Measurements from ENCODE around the gene ELFN1.

ELFN1 gene

DNA sequence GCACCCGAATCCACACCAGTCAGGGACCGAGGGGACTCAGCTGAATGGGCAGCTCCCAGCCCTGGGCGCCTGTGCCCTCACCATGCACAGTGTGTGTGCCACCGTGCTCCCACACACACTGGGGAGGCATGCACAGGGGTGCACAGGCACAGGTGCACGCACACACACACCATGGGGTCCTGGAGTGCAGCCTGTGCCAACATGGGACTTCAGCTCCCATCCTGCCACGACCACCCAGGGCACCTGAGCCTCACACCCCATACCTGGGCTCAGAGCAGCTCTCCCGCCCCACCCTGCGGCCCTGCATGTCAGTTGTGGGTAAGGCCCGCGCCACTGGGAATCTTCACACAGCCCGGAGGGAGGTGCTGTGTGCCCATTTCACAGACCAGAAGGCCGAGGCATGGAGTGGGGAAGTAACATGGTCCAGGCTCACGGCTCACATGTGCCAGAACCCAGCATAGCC is 8.0 kb downstream of the ELFN1 start:
- H3K4me1 Mint-ChIP-seq, result peaks cover 32% of the 10 kb centered on the region
- H3K9me3 Mint-ChIP-seq, result peaks cover 20% of the 10 kb centered on the region
- TF ChIP-seq, protein P1, sequence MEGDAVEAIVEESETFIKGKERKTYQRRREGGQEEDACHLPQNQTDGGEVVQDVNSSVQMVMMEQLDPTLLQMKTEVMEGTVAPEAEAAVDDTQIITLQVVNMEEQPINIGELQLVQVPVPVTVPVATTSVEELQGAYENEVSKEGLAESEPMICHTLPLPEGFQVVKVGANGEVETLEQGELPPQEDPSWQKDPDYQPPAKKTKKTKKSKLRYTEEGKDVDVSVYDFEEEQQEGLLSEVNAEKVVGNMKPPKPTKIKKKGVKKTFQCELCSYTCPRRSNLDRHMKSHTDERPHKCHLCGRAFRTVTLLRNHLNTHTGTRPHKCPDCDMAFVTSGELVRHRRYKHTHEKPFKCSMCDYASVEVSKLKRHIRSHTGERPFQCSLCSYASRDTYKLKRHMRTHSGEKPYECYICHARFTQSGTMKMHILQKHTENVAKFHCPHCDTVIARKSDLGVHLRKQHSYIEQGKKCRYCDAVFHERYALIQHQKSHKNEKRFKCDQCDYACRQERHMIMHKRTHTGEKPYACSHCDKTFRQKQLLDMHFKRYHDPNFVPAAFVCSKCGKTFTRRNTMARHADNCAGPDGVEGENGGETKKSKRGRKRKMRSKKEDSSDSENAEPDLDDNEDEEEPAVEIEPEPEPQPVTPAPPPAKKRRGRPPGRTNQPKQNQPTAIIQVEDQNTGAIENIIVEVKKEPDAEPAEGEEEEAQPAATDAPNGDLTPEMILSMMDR (IDR thresholded peaks at IDR 0.05), result no peak

DNA sequence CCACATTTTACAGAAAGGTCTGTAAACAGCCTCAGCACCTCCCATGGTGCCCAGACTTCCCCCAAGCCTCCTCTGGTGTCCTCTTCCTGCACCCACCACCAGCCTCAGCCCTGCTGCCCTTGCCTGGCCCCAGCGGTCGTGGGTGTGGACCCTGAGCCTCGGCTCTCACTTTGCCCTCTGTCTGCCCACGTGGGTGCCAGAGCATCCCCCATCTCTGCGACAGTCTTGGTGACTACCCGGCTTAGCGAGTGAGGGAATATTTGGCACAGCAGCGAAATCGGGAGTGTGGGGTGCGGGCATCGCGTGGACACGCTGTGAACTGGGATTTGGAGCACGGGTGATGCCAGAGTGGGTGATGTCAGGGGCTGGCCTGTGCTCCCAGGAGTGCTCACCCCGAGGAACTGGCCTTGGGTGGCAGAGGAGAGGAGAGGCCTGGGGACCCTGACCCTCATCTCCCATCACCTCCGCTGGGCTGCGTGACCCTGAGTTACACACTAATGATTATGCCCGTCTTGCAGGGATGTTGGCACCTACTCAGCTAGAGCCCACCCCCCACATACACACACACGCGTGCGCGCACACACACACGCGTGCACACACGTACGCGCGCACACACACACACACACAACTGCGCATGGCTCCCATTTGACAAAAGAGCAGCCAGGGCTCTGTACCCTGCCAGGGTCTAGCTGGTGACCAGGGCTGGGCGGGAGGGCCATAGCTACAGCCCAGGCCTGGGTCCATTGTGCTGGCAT is 8.7 kb downstream of the ELFN1 start:
- Mint-ChIP-seq H3K36me3 (ENCODE audit: low read depth) (peaks cover 37% of the 10 kb centered on the region), H3K9me3 (peaks cover 27% of the 10 kb centered on the region), H3K4me1 (peaks cover 28% of the 10 kb centered on the region), H3K27me3 (ENCODE audit: low read depth, poor library complexity) (peaks cover 14% of the 10 kb centered on the region), H3K4me3 (no peak overlapping the region), H3K27ac (no peak overlapping the region)
- DNase-seq, result no peak
- TF ChIP-seq, protein P1 (IDR thresholded peaks at IDR 0.05), result no peak

More for the DNA sequence above, 8.0 kb downstream of the ELFN1 start:
- no peak for DNase-seq
- Mint-ChIP-seq H3K36me3 (ENCODE audit: low read depth) (peaks cover 32% of the 10 kb centered on the region), H3K27ac (no peak overlapping the region), H3K27me3 (ENCODE audit: low read depth, poor library complexity) (peaks cover 14% of the 10 kb centered on the region), H3K4me3 (no peak overlapping the region)

DNA sequence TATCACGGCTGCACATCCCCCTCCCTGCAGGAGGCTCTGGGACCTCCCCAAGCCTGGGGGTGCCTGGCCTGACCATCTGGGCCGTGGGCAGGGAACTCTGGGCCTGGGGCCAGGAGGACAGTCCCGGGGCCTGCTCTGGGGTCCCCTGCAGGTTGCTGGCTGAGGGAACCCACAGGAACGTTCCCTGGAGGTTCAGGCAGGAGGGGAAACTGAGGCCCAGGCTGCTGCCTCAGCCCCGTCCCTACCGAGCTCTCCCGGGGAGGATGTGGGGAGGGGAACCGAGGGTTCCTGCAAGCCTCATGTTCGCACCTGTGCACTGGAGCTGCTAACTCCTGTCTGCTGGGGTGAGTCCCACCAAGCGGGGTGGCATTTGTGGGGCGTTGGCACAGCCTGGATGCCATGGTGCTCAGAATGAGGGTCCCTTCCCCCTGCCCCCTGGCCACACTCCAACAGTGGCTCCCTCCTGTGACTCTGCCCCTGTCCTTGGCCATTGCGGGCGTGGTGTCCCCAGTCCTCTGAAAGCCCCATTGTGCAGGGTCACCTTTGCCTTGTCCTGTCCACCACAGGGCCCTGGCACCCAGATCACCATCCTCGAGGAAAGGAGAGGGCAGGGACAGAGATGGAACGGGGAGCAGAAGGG is 9.4 kb downstream of the ELFN1 start:
- TF ChIP-seq, protein P1 (IDR thresholded peaks at IDR 0.05), result no peak
- peaks cover 34% of the 10 kb centered on the region for H3K9me3 Mint-ChIP-seq
- H3K27me3 Mint-ChIP-seq (ENCODE audit: low read depth, poor library complexity), result peaks cover 14% of the 10 kb centered on the region
- H3K27ac Mint-ChIP-seq, result no peak overlapping the region
- no peak overlapping the region for H3K4me3 Mint-ChIP-seq
- H3K36me3 Mint-ChIP-seq (ENCODE audit: low read depth), result peaks cover 43% of the 10 kb centered on the region
- DNase-seq, result no peak
- H3K4me1 Mint-ChIP-seq, result peaks cover 25% of the 10 kb centered on the region

DNA sequence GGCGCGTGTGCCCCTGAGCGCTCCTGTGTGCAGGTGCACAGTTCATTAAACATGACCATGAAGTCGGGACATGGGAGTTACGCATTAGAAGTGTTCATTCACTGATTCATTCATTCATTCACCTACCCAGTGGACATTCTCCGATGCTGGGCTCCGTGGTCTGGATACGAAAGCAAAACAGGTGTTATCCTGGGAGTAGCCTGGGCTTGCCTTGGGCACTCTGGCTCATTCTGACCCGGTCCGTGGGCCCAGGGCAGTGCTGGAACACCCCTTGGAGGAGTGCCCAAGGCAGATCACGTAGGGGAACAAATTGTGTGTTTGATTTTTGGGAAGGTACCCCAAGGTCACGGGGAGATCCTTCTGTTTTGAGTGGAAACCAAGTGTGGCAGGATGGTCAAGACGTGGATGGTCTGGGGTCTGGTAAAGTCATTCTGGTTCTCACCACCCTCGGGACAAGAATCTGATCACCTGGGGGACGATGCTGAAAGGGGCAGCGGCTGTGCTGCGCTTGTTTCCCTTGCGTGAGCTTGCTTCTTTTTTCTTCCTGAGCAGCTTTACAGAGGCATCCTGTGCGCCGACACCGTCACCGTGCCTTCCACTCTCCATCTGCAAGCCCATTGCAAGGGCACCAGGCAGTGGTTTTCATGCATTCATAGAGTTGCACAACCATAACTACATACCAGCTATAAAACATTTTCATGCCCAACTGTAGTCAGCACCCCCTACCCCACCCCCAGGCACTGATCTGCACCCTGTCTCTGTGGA is 10.1 kb downstream of the ELFN1 start:
- Mint-ChIP-seq H3K4me1 (peaks cover 24% of the 10 kb centered on the region), H3K27ac (no peak overlapping the region), H3K9me3 (peaks cover 41% of the 10 kb centered on the region), H3K36me3 (ENCODE audit: low read depth) (peaks cover 49% of the 10 kb centered on the region), H3K4me3 (no peak overlapping the region), H3K27me3 (ENCODE audit: low read depth, poor library complexity) (peaks cover 14% of the 10 kb centered on the region)
- TF ChIP-seq, protein P1 (IDR thresholded peaks at IDR 0.05), result no peak
- DNase-seq, result no peak

DNA sequence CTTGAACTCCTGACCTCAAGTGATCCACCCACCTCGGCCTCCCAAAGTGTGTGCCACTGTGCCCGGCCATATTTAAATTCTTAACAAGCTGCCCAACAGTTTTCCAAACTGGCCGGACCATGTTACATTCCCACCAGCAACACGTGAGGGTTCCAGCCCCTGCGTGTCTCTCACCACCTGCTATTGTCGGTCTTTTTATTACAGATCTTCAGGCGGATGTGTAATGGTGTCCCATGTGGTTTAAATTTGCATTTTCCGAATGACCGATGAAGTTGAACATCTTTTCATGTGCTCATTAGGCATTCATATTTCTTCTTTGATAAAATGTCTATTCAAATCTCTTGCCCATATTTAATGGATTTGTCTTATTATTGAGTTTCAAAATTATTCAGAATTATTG is 11.5 kb downstream of the ELFN1 start:
- H3K4me3 Mint-ChIP-seq, result no peak overlapping the region
- DNase-seq, result no peak
- no peak overlapping the region for H3K27ac Mint-ChIP-seq
- peaks cover 52% of the 10 kb centered on the region for H3K9me3 Mint-ChIP-seq
- H3K4me1 Mint-ChIP-seq, result peaks cover 13% of the 10 kb centered on the region
- H3K36me3 Mint-ChIP-seq (ENCODE audit: low read depth), result peaks cover 60% of the 10 kb centered on the region
- TF ChIP-seq, protein P1 (IDR thresholded peaks at IDR 0.05), result no peak
- H3K27me3 Mint-ChIP-seq (ENCODE audit: low read depth, poor library complexity), result peaks cover 18% of the 10 kb centered on the region
